Measurements from ENCODE around the gene ZBTB45. TPM values are rescaled to one million over a fixed set of nuclear protein-coding genes. Genes with fewer than 3 reads are reported as not detected.

Gene ZBTB45
- total RNA-seq, 1 donor from 2014 or later, result 3.7 TPM

DNA sequence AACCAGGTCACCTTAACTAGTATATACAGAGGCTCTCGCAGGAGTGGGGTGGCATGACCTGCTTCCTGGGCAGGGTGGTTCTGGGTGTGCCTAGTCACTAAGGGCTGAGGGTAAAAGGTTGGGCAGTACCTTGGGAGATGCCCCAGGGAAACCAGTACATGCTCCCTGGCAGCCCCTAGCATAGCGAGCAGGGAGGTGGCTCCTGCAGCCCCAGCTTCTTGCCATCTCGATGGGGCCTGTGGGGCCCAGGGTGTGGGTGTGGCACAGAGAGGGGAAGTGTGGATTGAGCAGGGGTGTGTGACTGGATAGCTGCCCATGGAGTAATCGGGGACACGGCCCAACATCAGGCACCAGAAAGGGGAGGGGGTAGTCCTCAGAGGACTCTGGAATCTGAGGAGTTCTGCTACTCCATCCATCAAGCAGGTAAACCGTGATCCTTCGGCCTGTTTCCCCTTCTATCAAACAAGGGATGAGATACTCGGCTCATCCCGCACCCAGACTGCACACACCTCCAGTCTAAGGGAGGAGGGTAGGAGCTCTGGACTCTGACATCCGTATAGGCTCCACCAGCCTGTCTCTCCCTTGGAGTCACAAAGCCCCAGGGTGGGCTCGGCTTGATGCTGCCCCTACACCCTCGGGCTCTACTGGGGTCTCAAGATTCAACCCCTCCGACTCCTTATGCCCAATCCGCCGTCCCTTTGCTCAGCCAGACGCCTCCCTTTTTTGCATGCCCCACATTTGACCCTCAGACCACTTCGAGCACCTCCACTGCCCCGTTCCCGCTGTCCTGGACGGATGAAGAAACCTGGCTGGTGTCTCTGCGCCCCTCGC lies 1.1 kb downstream of the ZBTB45 start:
- Histone ChIP-seq H3K27me3 (ENCODE audit: control insufficient read depth in 3 of 3, insufficient read depth in 3 of 3, low read length in 3 of 3) (no peaks in the 10 kb centered on the region), H3K36me3 (ENCODE audit: control insufficient read depth in 3 of 3, insufficient read depth in 3 of 3, low read length in 3 of 3) (peaks cover 11 to 18% (median 17%) of the 10 kb centered on the region in 3 donors), H3K4me1 (ENCODE audit: control insufficient read depth in 3 of 3, insufficient read depth in 3 of 3, low read length in 3 of 3) (peaks cover 44 to 59% (median 46%) of the 10 kb centered on the region in 3 donors), H3K4me3 (ENCODE audit: low read length in 3 of 3) (peak overlapping the region; percentile 93 to 97 (median 96)), H3K27ac (ENCODE audit: low read depth, low read length) (peak overlapping the region; percentile 94), H3K9me3 (ENCODE audit: control insufficient read depth in 3 of 3, low read length in 3 of 3) (no peaks in the 10 kb centered on the region), H3K9ac (ENCODE audit: low read depth in 1 of 3, low read length in 3 of 3) (peak overlapping the region; percentile 95 to 96 (median 95))

DNA sequence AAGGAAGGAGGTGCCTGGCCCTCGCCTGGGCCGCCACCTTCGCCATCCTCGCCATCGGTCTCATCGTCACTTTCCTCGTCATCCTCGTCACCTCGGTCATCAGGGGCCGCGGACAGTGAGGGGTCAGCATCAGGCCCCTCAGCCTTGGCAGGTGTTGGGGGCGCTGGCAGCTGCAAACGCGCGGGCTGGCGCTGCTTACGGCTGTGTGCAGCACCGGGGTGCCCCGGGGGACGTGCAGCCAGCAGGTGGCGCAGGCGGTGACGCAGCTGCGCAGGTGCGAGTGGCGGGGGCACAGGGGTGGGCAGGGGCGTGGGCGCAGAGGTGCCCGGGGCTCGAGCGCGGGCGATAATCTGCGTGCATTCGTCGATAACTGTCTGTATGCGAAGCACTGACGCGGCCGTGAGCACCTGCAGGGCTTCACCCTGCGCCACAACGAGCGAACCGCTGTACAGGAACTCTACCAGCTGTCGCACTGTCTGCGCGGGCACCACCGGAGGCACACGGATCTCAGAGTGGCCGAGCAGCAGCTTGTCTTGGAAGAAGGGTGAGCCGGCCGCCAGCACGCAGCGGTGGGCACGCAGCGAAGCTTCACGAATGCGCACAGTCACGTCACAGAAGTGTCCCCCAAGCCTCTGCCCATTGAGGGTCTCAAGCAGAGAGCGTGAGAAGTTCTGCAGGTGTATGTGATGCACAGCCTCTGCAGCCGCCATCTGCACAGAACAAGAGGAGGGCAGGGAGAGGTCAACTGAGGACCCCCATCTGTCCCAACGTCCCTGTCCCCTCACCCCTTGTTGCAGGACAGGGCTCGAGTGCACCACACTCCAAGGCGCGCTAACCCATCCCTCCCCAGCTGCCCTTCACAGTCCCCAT lies 2.4 kb downstream of the ZBTB45 start:
- Histone ChIP-seq H3K9me3 (ENCODE audit: control insufficient read depth in 3 of 3, low read length in 3 of 3) (no peaks in the 10 kb centered on the region), H3K9ac (ENCODE audit: low read depth in 1 of 3, low read length in 3 of 3) (no peak overlapping the region), H3K27me3 (ENCODE audit: control insufficient read depth in 3 of 3, insufficient read depth in 3 of 3, low read length in 3 of 3) (no peaks in the 10 kb centered on the region), H3K4me3 (ENCODE audit: low read length in 3 of 3) (no peak overlapping the region), H3K4me1 (ENCODE audit: control insufficient read depth in 3 of 3, insufficient read depth in 3 of 3, low read length in 3 of 3) (peaks cover 44 to 59% (median 46%) of the 10 kb centered on the region in 3 donors), H3K27ac (ENCODE audit: low read depth, low read length) (no peak overlapping the region), H3K36me3 (ENCODE audit: control insufficient read depth in 3 of 3, insufficient read depth in 3 of 3, low read length in 3 of 3) (peaks cover 12 to 18% (median 17%) of the 10 kb centered on the region in 3 donors)

DNA sequence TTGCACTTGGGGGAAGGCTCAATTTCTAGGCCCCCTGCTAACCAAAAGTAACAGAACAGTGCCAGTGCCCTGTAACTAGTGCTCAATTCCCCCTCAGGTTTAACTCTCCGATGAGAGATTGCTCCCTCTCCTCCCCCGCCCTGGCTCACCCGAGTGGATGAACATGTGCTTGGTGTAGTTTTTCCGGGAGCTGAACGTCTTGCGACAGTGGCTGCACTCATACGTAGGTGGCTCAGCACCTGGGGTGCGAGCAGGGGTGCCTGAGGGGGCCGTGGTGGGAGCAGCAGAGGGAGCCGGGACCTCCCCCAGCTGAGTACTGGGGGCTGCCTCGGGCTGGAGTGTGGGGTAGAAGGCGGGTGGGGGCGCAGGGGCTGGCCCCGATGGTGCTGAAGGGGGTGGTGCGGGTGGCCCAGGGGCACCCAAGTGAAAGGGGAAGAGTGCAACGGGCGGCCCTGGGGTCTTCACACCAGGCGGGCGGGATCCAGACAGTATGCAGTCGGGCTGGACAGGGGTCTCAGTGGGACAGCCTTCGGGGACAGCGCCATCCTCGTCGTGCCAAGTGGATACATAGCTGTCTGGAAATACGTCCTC lies 3.3 kb downstream of the ZBTB45 start:
- H3K4me1 ChIP-seq (ENCODE audit: control insufficient read depth in 3 of 3, insufficient read depth in 3 of 3, low read length in 3 of 3), result peaks cover 43 to 59% (median 44%) of the 10 kb centered on the region in 3 donors
- no peak overlapping the region for H3K27ac ChIP-seq (ENCODE audit: low read depth, low read length)

DNA sequence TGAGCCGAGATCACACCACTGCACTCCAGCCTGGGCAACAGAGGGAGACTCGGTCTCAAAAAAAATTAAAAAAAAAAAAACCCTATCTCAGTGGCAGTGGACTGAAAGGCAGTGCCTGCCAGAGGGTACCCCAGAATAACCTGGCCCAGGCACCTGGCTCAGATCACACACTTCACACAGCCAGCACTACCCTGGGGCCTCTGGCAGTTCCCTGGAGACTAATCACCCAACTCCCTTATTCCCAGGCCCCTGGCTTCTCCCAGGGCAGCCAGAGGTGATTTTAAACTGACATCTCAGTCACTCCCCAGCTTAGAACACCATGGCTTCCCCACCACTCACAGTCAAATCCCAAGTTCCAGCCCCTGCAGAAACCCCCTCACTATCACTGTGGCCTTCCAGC lies 4.4 kb downstream of the ZBTB45 start:
- no peak overlapping the region for H3K27ac ChIP-seq (ENCODE audit: low read depth, low read length)

More for the DNA sequence above, 3.3 kb downstream of the ZBTB45 start:
- Histone ChIP-seq H3K4me3 (ENCODE audit: low read length in 3 of 3) (no peak overlapping the region), H3K9ac (ENCODE audit: low read depth in 1 of 3, low read length in 3 of 3) (peak overlapping the region in 2 of 3 donors; percentile 64 to 65), H3K9me3 (ENCODE audit: control insufficient read depth in 3 of 3, low read length in 3 of 3) (no peaks in the 10 kb centered on the region), H3K27me3 (ENCODE audit: control insufficient read depth in 3 of 3, insufficient read depth in 3 of 3, low read length in 3 of 3) (no peaks in the 10 kb centered on the region), H3K36me3 (ENCODE audit: control insufficient read depth in 3 of 3, insufficient read depth in 3 of 3, low read length in 3 of 3) (peaks cover 12 to 18% (median 17%) of the 10 kb centered on the region in 3 donors)

DNA sequence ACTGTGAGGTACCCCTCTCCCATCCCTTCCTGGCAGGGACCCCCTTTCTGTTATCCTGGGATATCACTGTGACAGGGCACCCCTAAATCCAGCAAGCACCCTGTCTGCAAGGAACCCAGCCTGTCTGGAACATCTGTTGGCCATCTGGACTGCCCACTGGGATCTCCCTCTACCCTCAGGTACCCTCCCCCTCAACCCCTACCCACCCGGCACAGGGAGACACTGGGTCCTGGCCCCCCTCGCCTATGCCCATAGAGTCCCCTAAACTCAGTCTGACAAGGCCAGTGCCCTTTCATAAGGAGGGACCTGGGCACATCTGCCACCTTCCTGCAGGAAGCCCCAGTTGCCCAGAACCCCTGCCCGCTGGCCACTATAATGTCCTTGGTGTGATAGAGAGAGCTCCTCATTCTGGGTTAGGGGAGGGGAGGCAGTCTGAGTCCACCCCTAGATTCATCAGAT lies 5.0 kb downstream of the ZBTB45 start:
- Histone ChIP-seq H3K4me3 (ENCODE audit: low read length in 3 of 3) (peak overlapping the region; percentile 16 to 66 (median 66)), H3K9ac (ENCODE audit: low read depth in 1 of 3, low read length in 3 of 3) (peak overlapping the region; percentile 27 to 73 (median 38))

More for the DNA sequence above, 4.4 kb downstream of the ZBTB45 start:
- Histone ChIP-seq H3K4me1 (ENCODE audit: control insufficient read depth in 3 of 3, insufficient read depth in 3 of 3, low read length in 3 of 3) (peaks cover 39 to 54% (median 40%) of the 10 kb centered on the region in 3 donors), H3K9me3 (ENCODE audit: control insufficient read depth in 3 of 3, low read length in 3 of 3) (no peaks in the 10 kb centered on the region), H3K36me3 (ENCODE audit: control insufficient read depth in 3 of 3, insufficient read depth in 3 of 3, low read length in 3 of 3) (peaks cover 12 to 18% (median 17%) of the 10 kb centered on the region in 3 donors), H3K27me3 (ENCODE audit: control insufficient read depth in 3 of 3, insufficient read depth in 3 of 3, low read length in 3 of 3) (no peaks in the 10 kb centered on the region), H3K9ac (ENCODE audit: low read depth in 1 of 3, low read length in 3 of 3) (peak overlapping the region in 2 of 3 donors; percentile 51 to 64), H3K4me3 (ENCODE audit: low read length in 3 of 3) (peak overlapping the region in 1 of 3 donors; percentile 23)

DNA sequence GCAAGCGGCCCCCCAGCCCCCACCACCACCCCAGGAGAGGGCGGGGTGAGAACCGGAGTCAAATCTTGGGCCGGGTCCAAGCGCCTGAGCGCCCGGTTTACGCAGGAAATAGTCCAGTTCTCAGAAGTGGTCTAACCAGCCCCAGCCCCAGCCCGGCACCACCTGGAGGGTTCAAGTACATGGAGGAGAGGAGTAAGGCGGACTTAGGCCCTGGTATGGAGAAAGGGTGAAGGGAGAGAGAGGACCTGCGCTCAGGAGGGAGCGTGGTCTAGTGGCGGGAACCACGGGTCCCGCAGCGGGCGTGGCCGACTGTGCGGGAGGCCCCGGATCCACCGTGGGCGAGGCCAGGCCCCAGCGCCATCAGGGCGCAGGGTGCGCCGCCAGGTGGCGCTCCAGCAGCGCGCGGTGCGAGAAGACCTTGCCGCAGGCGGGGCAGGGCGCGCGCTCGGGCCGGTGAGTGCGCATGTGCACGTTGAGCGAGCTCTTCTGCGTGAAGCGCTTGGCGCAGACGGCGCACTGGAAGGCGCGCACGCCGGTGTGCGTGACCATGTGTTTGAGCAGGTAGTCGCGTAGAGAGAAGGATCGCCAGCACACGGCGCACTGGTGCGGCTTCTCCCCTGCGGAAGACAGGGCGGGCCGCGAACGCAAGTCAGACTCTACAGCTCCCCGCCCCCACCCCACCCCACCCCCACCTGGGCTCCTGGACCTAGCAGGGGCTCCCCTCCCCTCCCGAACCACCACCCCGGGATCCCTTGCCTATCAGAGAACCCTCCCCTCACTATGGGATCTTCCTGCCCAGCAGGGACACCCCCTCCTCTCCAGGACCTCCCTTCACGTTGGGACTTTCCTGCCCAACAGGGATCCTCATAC lies 5.7 kb downstream of the ZBTB45 start:
- Histone ChIP-seq H3K36me3 (ENCODE audit: control insufficient read depth in 3 of 3, insufficient read depth in 3 of 3, low read length in 3 of 3) (peaks cover 12 to 18% (median 17%) of the 10 kb centered on the region in 3 donors), H3K9me3 (ENCODE audit: control insufficient read depth in 3 of 3, low read length in 3 of 3) (no peaks in the 10 kb centered on the region), H3K9ac (ENCODE audit: low read depth in 1 of 3, low read length in 3 of 3) (peak overlapping the region; percentile 27 to 73 (median 56)), H3K4me1 (ENCODE audit: control insufficient read depth in 3 of 3, insufficient read depth in 3 of 3, low read length in 3 of 3) (peaks cover 36 to 42% (median 37%) of the 10 kb centered on the region in 3 donors), H3K4me3 (ENCODE audit: low read length in 3 of 3) (peak overlapping the region; percentile 65 to 66 (median 66)), H3K27ac (ENCODE audit: low read depth, low read length) (no peak overlapping the region), H3K27me3 (ENCODE audit: control insufficient read depth in 3 of 3, insufficient read depth in 3 of 3, low read length in 3 of 3) (no peaks in the 10 kb centered on the region)

More for the DNA sequence above, 5.0 kb downstream of the ZBTB45 start:
- no peaks in the 10 kb centered on the region for H3K9me3 ChIP-seq (ENCODE audit: control insufficient read depth in 3 of 3, low read length in 3 of 3)
- no peaks in the 10 kb centered on the region for H3K27me3 ChIP-seq (ENCODE audit: control insufficient read depth in 3 of 3, insufficient read depth in 3 of 3, low read length in 3 of 3)
- no peak overlapping the region for H3K27ac ChIP-seq (ENCODE audit: low read depth, low read length)
- H3K36me3 ChIP-seq (ENCODE audit: control insufficient read depth in 3 of 3, insufficient read depth in 3 of 3, low read length in 3 of 3), result peaks cover 12 to 18% (median 17%) of the 10 kb centered on the region in 3 donors
- H3K4me1 ChIP-seq (ENCODE audit: control insufficient read depth in 3 of 3, insufficient read depth in 3 of 3, low read length in 3 of 3), result peaks cover 37 to 49% (median 39%) of the 10 kb centered on the region in 3 donors

DNA sequence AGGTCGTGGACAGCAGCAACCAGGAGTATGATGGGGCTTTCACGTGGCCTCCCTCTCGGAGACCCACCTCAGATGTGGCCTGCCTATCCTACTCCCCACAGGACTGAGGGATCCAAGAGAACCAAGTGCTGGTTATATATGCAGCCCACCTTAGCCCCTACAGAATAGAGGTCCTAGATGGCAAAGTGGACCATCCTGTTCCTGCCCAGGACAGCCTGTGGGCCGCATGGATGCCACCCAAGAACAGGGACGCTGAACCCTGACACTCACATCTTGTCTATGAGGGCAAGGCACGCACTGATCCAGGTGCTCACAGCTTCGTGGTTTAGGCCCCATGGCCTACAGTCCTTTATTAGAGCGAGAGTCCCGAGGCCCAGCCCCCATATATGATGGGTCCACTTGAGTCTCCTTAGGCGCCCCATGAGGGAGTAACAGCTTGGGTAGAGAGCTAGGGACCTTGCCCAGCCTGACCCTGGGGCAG lies 6.4 kb downstream of the ZBTB45 start:
- H3K27me3 ChIP-seq (ENCODE audit: control insufficient read depth in 3 of 3, insufficient read depth in 3 of 3, low read length in 3 of 3), result no peaks in the 10 kb centered on the region
- H3K36me3 ChIP-seq (ENCODE audit: control insufficient read depth in 3 of 3, insufficient read depth in 3 of 3, low read length in 3 of 3), result peaks cover 12 to 18% (median 17%) of the 10 kb centered on the region in 3 donors
- no peak overlapping the region for H3K27ac ChIP-seq (ENCODE audit: low read depth, low read length)
- H3K9me3 ChIP-seq (ENCODE audit: control insufficient read depth in 3 of 3, low read length in 3 of 3), result no peaks in the 10 kb centered on the region
- H3K9ac ChIP-seq (ENCODE audit: low read depth in 1 of 3, low read length in 3 of 3), result peak overlapping the region in 1 of 3 donors; percentile 56
- H3K4me1 ChIP-seq (ENCODE audit: control insufficient read depth in 3 of 3, insufficient read depth in 3 of 3, low read length in 3 of 3), result peaks cover 29 to 35% (median 31%) of the 10 kb centered on the region in 3 donors
- H3K4me3 ChIP-seq (ENCODE audit: low read length in 3 of 3), result no peak overlapping the region

DNA sequence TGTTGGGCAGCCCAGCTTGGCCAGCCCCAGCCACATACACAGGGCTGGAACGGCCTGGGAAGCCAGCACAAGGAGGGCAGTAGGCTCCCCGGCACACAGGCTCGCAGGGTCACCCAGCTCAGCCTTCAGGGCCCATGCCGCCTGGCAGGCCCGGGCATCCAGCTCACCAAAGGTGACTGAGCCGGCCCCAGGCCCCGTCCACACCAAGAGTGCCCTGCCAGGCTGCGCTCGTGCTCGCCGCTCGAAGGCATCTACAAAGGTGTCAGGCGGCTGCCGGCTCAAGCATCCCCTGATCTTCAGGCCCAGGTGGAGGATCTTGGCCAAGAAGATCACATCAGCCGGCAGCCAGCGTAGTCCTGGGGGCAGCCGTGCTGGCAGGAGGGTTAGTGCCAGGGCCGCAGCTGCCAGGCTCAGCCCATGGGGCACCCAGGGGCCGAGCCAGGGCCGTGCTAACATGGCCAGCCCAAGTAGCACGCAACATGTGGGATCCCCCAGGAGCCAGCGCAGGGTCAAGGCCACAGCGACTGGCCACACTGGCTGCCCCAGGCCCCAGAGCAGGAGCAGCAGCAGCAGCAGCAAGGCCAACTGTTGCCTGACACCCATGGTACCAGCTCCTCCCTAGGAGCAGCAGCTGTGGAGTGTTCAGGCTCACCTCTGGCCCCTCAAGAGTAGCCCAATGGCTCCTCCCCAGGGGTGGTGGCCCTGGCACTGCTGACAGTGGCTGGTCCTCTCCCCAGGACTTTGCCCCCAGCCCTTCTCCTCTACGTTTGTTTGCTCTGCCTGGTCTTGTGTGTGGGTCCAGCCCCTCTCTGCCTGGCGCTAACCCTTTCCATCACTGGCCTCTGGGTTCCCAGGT lies 8.0 kb downstream of the ZBTB45 start, which contains the start of gene SLC27A5:
TSS of gene SLC27A5 (minus strand) at position 640 of the 856 bp plus-strand sequence. CDS start at position 603, 37 bp downstream.
- no peak within 1 kb of the TSS for H3K9ac ChIP-seq (ENCODE audit: low read depth in 1 of 3, low read length in 3 of 3)
- no peak within 1 kb of the TSS for H3K4me3 ChIP-seq (ENCODE audit: low read length in 3 of 3)
- H3K9me3 ChIP-seq (ENCODE audit: control insufficient read depth in 3 of 3, low read length in 3 of 3), result no peaks in the 10 kb centered on the region
- peaks cover 19 to 21% (median 20%) of the 10 kb centered on the region in 3 donors for H3K4me1 ChIP-seq (ENCODE audit: control insufficient read depth in 3 of 3, insufficient read depth in 3 of 3, low read length in 3 of 3)
- peaks cover 8 to 9% (median 9%) of the 10 kb centered on the region in 3 donors for H3K36me3 ChIP-seq (ENCODE audit: control insufficient read depth in 3 of 3, insufficient read depth in 3 of 3, low read length in 3 of 3)
- no peak within 1 kb of the TSS for H3K27ac ChIP-seq (ENCODE audit: low read depth, low read length)
- H3K27me3 ChIP-seq (ENCODE audit: control insufficient read depth in 3 of 3, insufficient read depth in 3 of 3, low read length in 3 of 3), result no peaks in the 10 kb centered on the region

All from skeletal muscle tissue (tissue), 4 donors.